Cardiac fibroblast (primary cell): ENCODE results near the gene FAM114A1.

Source experiments
- DNase-seq, 2 donors: peaks; one replicate each; pipeline versions ENCODE4 v3.0.0 to v3.0.0-alpha.2; 2010; ENCODE audit warnings: low read depth in 2 of 2
- H3K4me3 ChIP-seq, 2 donors: replicated peaks in 1 of 2; 1 replicate in 1 of 2; 2 replicates in 1 of 2; pipeline ENCODE4 v1.5.1; 2011; ENCODE audit warnings: low read depth in 2 of 2, low read length in 2 of 2, mild to moderate bottlenecking in 2 of 2, moderate library complexity in 1 of 2
- CTCF ChIP-seq: IDR thresholded peaks from one replicate; pipeline ENCODE4 v1.5.1; 2011; ENCODE audit warnings: low read depth, mild to moderate bottlenecking, low read length, inconsistent platforms

Gene FAM114A1

GRCh38 chr4:38949411-38950051 lies 81.9 kb downstream of the FAM114A1 start:
- no peak overlapping the region for H3K4me3 ChIP-seq
- no peak for TF ChIP-seq CTCF

GRCh38 chr4:38950159-38950558 lies 82.6 kb downstream of the FAM114A1 start:
- no peak overlapping the region for H3K4me3 ChIP-seq
- peak; percentile 50 to 59 for DNase-seq
- TF ChIP-seq CTCF = no peak

More at GRCh38 chr4:38949411-38950051, 81.9 kb downstream of the FAM114A1 start:
- DNase-seq = peak; percentile 35 to 60

GRCh38 chr4:38950734-38951133 lies 83.1 kb downstream of the FAM114A1 start:
- TF ChIP-seq CTCF = no peak
- DNase-seq = peak in 1 of 2 donors; percentile 19
- H3K4me3 ChIP-seq = no peak overlapping the region

- DNase-seq = no peak
- TF ChIP-seq CTCF = no peak
- no peak overlapping the region for H3K4me3 ChIP-seq
Measured at GRCh38 chr4:38951598-38951997, 84.0 kb downstream of the FAM114A1 start.

- DNase-seq = no peak
Measured at GRCh38 chr4:38952017-38952416, 84.4 kb downstream of the FAM114A1 start.

GRCh38 chr4:38954727-38955126 lies 87.1 kb downstream of the FAM114A1 start:
- DNase-seq = no peak
- H3K4me3 ChIP-seq = no peak overlapping the region
- no peak for TF ChIP-seq CTCF

More at GRCh38 chr4:38952017-38952416, 84.4 kb downstream of the FAM114A1 start:
- H3K4me3 ChIP-seq = no peak overlapping the region
- no peak for TF ChIP-seq CTCF

GRCh38 chr4:38955957-38956356 lies 88.4 kb downstream of the FAM114A1 start:
- no peak for TF ChIP-seq CTCF
- no peak overlapping the region for H3K4me3 ChIP-seq

More at GRCh38 chr4:38955957-38956356, 88.4 kb downstream of the FAM114A1 start:
- no peak for DNase-seq
